ENCODE measurements around the gene FARS2.

FARS2 gene

GRCh38 chr6:5257400-5257799 is 3.9 kb upstream of the FARS2 start:
- no peak overlapping the region for H3K4me3 ChIP-seq (ENCODE audit: low read depth, low read length)
- no peak for DNase-seq (ENCODE audit: low read depth)
- no peak for TF ChIP-seq CTCF (IDR thresholded peaks at IDR 0.05; ENCODE audit: control insufficient read depth, extremely low read depth, insufficient read depth)

GRCh38 chr6:5259428-5259827 is 1.9 kb upstream of the FARS2 start:
- no peak for TF ChIP-seq CTCF (IDR thresholded peaks at IDR 0.05; ENCODE audit: control insufficient read depth, extremely low read depth, insufficient read depth)
- H3K4me3 ChIP-seq (ENCODE audit: low read depth, low read length), result peak overlapping the region; percentile 93
- no peak for DNase-seq (ENCODE audit: low read depth)

GRCh38 chr6:5260111-5260620 is 1.1 kb upstream of the FARS2 start:
- TF ChIP-seq CTCF (IDR thresholded peaks at IDR 0.05; ENCODE audit: control insufficient read depth, extremely low read depth, insufficient read depth), result no peak
- peak overlapping the region; percentile 93 for H3K4me3 ChIP-seq (ENCODE audit: low read depth, low read length)
- peak; percentile 39 for DNase-seq (ENCODE audit: low read depth)

- TF ChIP-seq CTCF (IDR thresholded peaks at IDR 0.05; ENCODE audit: control insufficient read depth, extremely low read depth, insufficient read depth), result no peak
- no peak for DNase-seq (ENCODE audit: low read depth)
Measured at GRCh38 chr6:5261545-5262109, 314 bp downstream of the FARS2 start.

GRCh38 chr6:5266423-5266822 is 5.1 kb downstream of the FARS2 start:
- no peak for DNase-seq (ENCODE audit: low read depth)
- TF ChIP-seq CTCF (IDR thresholded peaks at IDR 0.05; ENCODE audit: control insufficient read depth, extremely low read depth, insufficient read depth), result no peak
- no peak overlapping the region for H3K4me3 ChIP-seq (ENCODE audit: low read depth, low read length)

More at GRCh38 chr6:5261545-5262109, 314 bp downstream of the FARS2 start:
- peak overlapping the region; percentile 93 for H3K4me3 ChIP-seq (ENCODE audit: low read depth, low read length)

- no peak for DNase-seq (ENCODE audit: low read depth)
- TF ChIP-seq CTCF (IDR thresholded peaks at IDR 0.05; ENCODE audit: control insufficient read depth, extremely low read depth, insufficient read depth), result no peak
- no peak overlapping the region for H3K4me3 ChIP-seq (ENCODE audit: low read depth, low read length)
Measured at GRCh38 chr6:5270093-5270680, 8.9 kb downstream of the FARS2 start.

- TF ChIP-seq CTCF (IDR thresholded peaks at IDR 0.05; ENCODE audit: control insufficient read depth, extremely low read depth, insufficient read depth), result no peak
- DNase-seq (ENCODE audit: low read depth), result no peak
- no peak overlapping the region for H3K4me3 ChIP-seq (ENCODE audit: low read depth, low read length)
Measured at GRCh38 chr6:5271926-5272325, 10.6 kb downstream of the FARS2 start.
